Endothelial cell of umbilical vein (primary cell): ENCODE data around the gene TP53BP1. TPM values are rescaled to one million over a fixed set of nuclear protein-coding genes. Genes with fewer than 3 reads are reported as not detected.

Experiments used
- BruUV-seq: library from RNA; stranded (reverse); fragments of 400-500 nt; replicated peaks from 2 replicates; lab custom pipeline; 2021; lab: Mats Ljungman, UMichigan
- CTCF ChIA-PET: fragments of 300-600, 350-600 bp; sonication (Branson Sonifier 250); formaldehyde crosslinking; loops from one replicate; lab custom pipeline; 2021; ENCODE audit warnings: antibody characterized with exemption, inconsistent platforms; lab: Charles Lee
- POLR2A ChIA-PET: fragments of 300-600, 350-600 bp; sonication (Branson Sonifier 250); formaldehyde crosslinking; loops from one replicate; lab custom pipeline; 2021; ENCODE audit warnings: antibody characterized with exemption, inconsistent platforms; lab: Charles Lee
- DNase-seq: peaks from one replicate; pipeline ENCODE4 v3.0.0-alpha.2; 2011; ENCODE audit warnings: low read depth, low spot score
- FAIRE-seq: peaks from 2 replicates; lab custom pipeline; 2011; peaks lifted over from hg19 to GRCh38; lab: Jason Lieb, UNC
- H2AFZ ChIP-seq: 2 replicates; pipeline ENCODE4 v1.6.0; 2012; ENCODE audit warnings: low read depth, low read length, control low read depth, inconsistent platforms
- H3K27ac ChIP-seq: 2 replicates; pipeline ENCODE4 v1.5.1; 2011; ENCODE audit warnings: low read depth, mild to moderate bottlenecking, control low read depth, low read length, moderate library complexity; ENCODE audit not compliant: insufficient read depth
- H3K27me3 ChIP-seq, 2 experiments: 2 replicates each; pipeline versions ENCODE4 v1.6.0 to v1.6.1; 2011; ENCODE audit warnings: low read length in 2 of 2, mixed read lengths in 1 of 2; ENCODE audit not compliant: control insufficient read depth in 2 of 2, insufficient read depth in 2 of 2
- H3K36me3 ChIP-seq, 2 experiments: 2 replicates in 1 of 2; 3 replicates in 1 of 2; pipeline ENCODE4 v1.5.1; 2011; ENCODE audit warnings: low read length in 2 of 2, mild to moderate bottlenecking in 1 of 2, moderate library complexity in 1 of 2; ENCODE audit not compliant: control insufficient read depth in 2 of 2, insufficient read depth in 2 of 2; ENCODE audit errors: extremely low read depth in 1 of 2
- H3K4me1 ChIP-seq: 3 replicates; pipeline ENCODE4 v1.5.1; 2011; ENCODE audit warnings: mild to moderate bottlenecking, low read length; ENCODE audit not compliant: control insufficient read depth, insufficient read depth; ENCODE audit errors: extremely low read depth
- H3K4me2 ChIP-seq: 2 replicates; pipeline ENCODE4 v1.6.1; 2011; ENCODE audit warnings: low read length, control low read depth, mixed read lengths; ENCODE audit not compliant: insufficient read depth
- H3K4me3 ChIP-seq, 3 experiments: fragments of 200-600 bp in 1 of 3; sonication (generic), shearing (Covaris generic) in 1 of 3; replicated peaks in 1 of 3; 2 replicates each; pipeline ENCODE4 v1.5.1; 2011 to 2016; ENCODE audit warnings: control low read depth in 3 of 3, low read length in 3 of 3, mild to moderate bottlenecking in 2 of 3, inconsistent platforms in 1 of 3, low read depth in 1 of 3, moderate library complexity in 1 of 3; ENCODE audit not compliant: insufficient read depth in 1 of 3
- H3K79me2 ChIP-seq: 2 replicates; pipeline ENCODE4 v1.6.0; 2012; ENCODE audit warnings: low read length, inconsistent platforms; ENCODE audit not compliant: control insufficient read depth, insufficient read depth
- H3K9ac ChIP-seq: replicated peaks from 2 replicates; pipeline ENCODE3; 2011; ENCODE audit warnings: low read length, control low read depth; ENCODE audit not compliant: insufficient read depth; ENCODE audit errors: extremely low read depth
- H3K9me1 ChIP-seq: replicated peaks from 3 replicates; pipeline ENCODE4 v1.6.0; 2011; ENCODE audit warnings: mild to moderate bottlenecking, low read length; ENCODE audit not compliant: control insufficient read depth, insufficient read depth; ENCODE audit errors: extremely low read depth
- H3K9me3 ChIP-seq: replicated peaks from 2 replicates; pipeline ENCODE4 v1.5.1; 2012; ENCODE audit warnings: low read length, inconsistent platforms; ENCODE audit not compliant: control insufficient read depth, insufficient read depth
- H4K20me1 ChIP-seq: replicated peaks from 2 replicates; pipeline ENCODE3; 2011; ENCODE audit warnings: mild to moderate bottlenecking, low read length; ENCODE audit not compliant: control insufficient read depth, insufficient read depth; ENCODE audit errors: extremely low read depth
- EZH2 ChIP-seq: IDR thresholded peaks from 2 replicates; pipeline ENCODE4 v1.6.1; 2012; ENCODE audit warnings: borderline replicate concordance, low read depth, mild to moderate bottlenecking, moderate library complexity, low read length, inconsistent platforms; ENCODE audit not compliant: severe bottlenecking
- FOS ChIP-seq: IDR thresholded peaks from 2 replicates; pipeline ENCODE4 v1.6.1; 2011; ENCODE audit warnings: mild to moderate bottlenecking, low read length, moderate library complexity, borderline replicate concordance; ENCODE audit not compliant: insufficient read depth
- GATA2 ChIP-seq: IDR thresholded peaks from 2 replicates; pipeline ENCODE4 v1.7.0; 2011; ENCODE audit warnings: low read depth, mild to moderate bottlenecking, moderate library complexity, mixed read lengths, low read length; ENCODE audit not compliant: insufficient read length, insufficient read depth
- JUN ChIP-seq: IDR thresholded peaks from 2 replicates; pipeline ENCODE4 v1.6.1; 2011; ENCODE audit warnings: borderline replicate concordance, low read depth; ENCODE audit not compliant: insufficient read length, insufficient read depth
- MYC ChIP-seq: IDR thresholded peaks from one replicate; pipeline ENCODE4 v1.6.1; 2011; ENCODE audit warnings: mild to moderate bottlenecking, low read depth, low read length
- POLR2A ChIP-seq: IDR thresholded peaks from 2 replicates; pipeline ENCODE4 v1.6.1; 2012; ENCODE audit warnings: low read depth, mild to moderate bottlenecking, control low read depth, low read length
- POLR2AphosphoS5 ChIP-seq: IDR thresholded peaks from 2 replicates; pipeline ENCODE4 v1.6.1; 2012; ENCODE audit warnings: low read depth, mild to moderate bottlenecking, control low read depth, low read length, moderate library complexity; ENCODE audit not compliant: insufficient read depth
- dilution Hi-C: fragments of 300-500 bp; cut with MboI; formaldehyde crosslinking; loops from one replicate; pipeline ENCODE4 v1.15.0; 2019; ENCODE audit warnings: low sequenced_read_pairs; ENCODE audit not compliant: extremely low pct_ligation_motif_present
- intact Hi-C: fragments of 100-400 bp; cut with micrococcal nuclease; formaldehyde crosslinking; loops from one replicate; pipeline ENCODE4 v1.10.0; 2022
- polyA plus RNA-seq, 4 experiments: library from polyadenylated mRNA; depleted of rRNA in 3 of 4; stranded (reverse) in 3 of 4; unstranded in 1 of 4; fragments of >200 nt; gene quantifications; 2 replicates each; pipeline versions ENCODE4 v1.2.1 to v1.2.3, GENCODE V29; 2011 to 2012; ENCODE audit warnings: missing spikeins in 1 of 4
- total RNA-seq: library from RNA; stranded (reverse); gene quantifications from 2 replicates; pipeline ENCODE4 v1.2.3, GENCODE V29; 2021
- TF ChIP-seq, protein P1 (sequence below): IDR thresholded peaks from 2 replicates; pipeline ENCODE4 v1.6.1; 2011; ENCODE audit not compliant: insufficient read depth, insufficient read length
- TF ChIP-seq, protein P2 (sequence below), 2 donors: IDR thresholded peaks; 1 replicate in 1 of 2; 2 replicates in 1 of 2; pipeline ENCODE4 v1.5.1; 2011; ENCODE audit warnings: low read length in 2 of 2, mild to moderate bottlenecking in 2 of 2, moderate library complexity in 2 of 2, control low read depth in 1 of 2, inconsistent platforms in 1 of 2, low read depth in 1 of 2; ENCODE audit not compliant: insufficient read depth in 1 of 2; ENCODE audit errors: extremely low read depth in 1 of 2

The TP53BP1 gene
- total and polyA plus RNA-seq, 2 donors (not counting 3 experiments of a cell fraction or from before 2014, with no cell fraction given), result 28.1 to 59.5 TPM

DNA sequence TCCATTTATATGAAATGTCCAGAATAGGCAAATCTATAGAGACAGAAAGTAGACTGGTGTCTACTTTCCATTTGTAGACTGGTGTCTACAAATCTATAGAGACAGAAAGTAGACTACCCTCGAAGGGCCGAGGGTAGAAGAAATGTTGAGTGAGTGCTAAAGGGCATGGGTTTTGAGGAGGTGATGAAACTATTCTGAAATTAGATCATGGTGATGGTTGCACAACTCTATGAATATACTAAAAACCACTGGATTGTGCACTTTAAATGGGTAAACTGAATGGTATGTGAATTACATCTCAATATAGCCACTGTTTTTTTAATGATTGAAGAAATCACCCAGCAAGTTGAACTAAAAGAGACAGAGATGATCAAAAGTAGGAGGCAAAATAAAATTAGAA is 27.9 kb downstream of the TP53BP1 start:
- Histone ChIP-seq H3K27ac (no peak overlapping the region), H3K4me2 (no peak overlapping the region), H3K9me1 (no peaks in the 10 kb centered on the region), H3K27me3 (no peaks in the 10 kb centered on the region), H3K79me2 (no peaks in the 10 kb centered on the region), H3K36me3 (peaks cover 5 to 15% of the 10 kb centered on the region in 2 experiments), H3K9me3 (no peaks in the 10 kb centered on the region), H4K20me1 (no peaks in the 10 kb centered on the region), H3K4me3 (no peak overlapping the region), H3K4me1 (no peaks in the 10 kb centered on the region), H2AFZ (no peak overlapping the region), H3K9ac (no peak overlapping the region)
- no peak for DNase-seq
- no peak for FAIRE-seq
- ChIA-PET CTCF (no interaction called here), POLR2A (no interaction called here)
- dilution Hi-C loops (no loop called here), intact Hi-C loops (no loop called here)
- TF ChIP-seq JUN (no peak), GATA2 (no peak), EZH2 (no peak), POLR2A (no peak), FOS (no peak), POLR2AphosphoS5 (no peak), MYC (no peak)
- TF ChIP-seq, protein P1, sequence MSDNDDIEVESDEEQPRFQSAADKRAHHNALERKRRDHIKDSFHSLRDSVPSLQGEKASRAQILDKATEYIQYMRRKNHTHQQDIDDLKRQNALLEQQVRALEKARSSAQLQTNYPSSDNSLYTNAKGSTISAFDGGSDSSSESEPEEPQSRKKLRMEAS, result no peak
- TF ChIP-seq, protein P2, sequence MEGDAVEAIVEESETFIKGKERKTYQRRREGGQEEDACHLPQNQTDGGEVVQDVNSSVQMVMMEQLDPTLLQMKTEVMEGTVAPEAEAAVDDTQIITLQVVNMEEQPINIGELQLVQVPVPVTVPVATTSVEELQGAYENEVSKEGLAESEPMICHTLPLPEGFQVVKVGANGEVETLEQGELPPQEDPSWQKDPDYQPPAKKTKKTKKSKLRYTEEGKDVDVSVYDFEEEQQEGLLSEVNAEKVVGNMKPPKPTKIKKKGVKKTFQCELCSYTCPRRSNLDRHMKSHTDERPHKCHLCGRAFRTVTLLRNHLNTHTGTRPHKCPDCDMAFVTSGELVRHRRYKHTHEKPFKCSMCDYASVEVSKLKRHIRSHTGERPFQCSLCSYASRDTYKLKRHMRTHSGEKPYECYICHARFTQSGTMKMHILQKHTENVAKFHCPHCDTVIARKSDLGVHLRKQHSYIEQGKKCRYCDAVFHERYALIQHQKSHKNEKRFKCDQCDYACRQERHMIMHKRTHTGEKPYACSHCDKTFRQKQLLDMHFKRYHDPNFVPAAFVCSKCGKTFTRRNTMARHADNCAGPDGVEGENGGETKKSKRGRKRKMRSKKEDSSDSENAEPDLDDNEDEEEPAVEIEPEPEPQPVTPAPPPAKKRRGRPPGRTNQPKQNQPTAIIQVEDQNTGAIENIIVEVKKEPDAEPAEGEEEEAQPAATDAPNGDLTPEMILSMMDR (IDR thresholded peaks at IDR 0.05; ENCODE audit: extremely low read depth in 1 of 2, insufficient read depth in 1 of 2, low read depth in 1 of 2, low read length in 2 of 2), result no peak
- no TSS peak for BruUV-seq
